Type B pancreatic cell (in vitro differentiated cells): ENCODE results near the gene LTK. TPM values are rescaled to one million over a fixed set of nuclear protein-coding genes. Genes with fewer than 3 reads are reported as not detected.
A peak's percentile ranks its signal among the peaks of the same experiment; 100 is the strongest.

Experiments used
- DNase-seq: peaks from one replicate; pipeline ENCODE4 v3.0.0; 2021; ENCODE audit warnings: mixed read lengths; ENCODE audit not compliant: unreplicated experiment; ENCODE audit errors: extremely low spot score
- H3K27ac Mint-ChIP-seq: 2 replicates; pipeline ENCODE4 v1.8.0; 2021; ENCODE audit warnings: mild to moderate bottlenecking, mixed read lengths
- H3K27me3 Mint-ChIP-seq: 2 replicates; pipeline ENCODE4 v1.8.0; 2021; ENCODE audit warnings: mixed read lengths
- H3K36me3 Mint-ChIP-seq: 2 replicates; pipeline ENCODE4 v1.8.0; 2021; ENCODE audit warnings: mixed read lengths
- H3K4me1 Mint-ChIP-seq: one replicate; pipeline ENCODE4 v1.8.0; 2021; ENCODE audit warnings: mixed read lengths; ENCODE audit not compliant: unreplicated experiment
- H3K4me3 Mint-ChIP-seq: 2 replicates; pipeline ENCODE4 v1.8.0; 2021; ENCODE audit warnings: mild to moderate bottlenecking, mixed read lengths
- H3K9me3 Mint-ChIP-seq: 2 replicates; pipeline ENCODE4 v1.8.0; 2021; ENCODE audit warnings: mixed read lengths
- long read RNA-seq: library from polyadenylated mRNA; unstranded; transcript quantifications from one replicate; pipeline ENCODE4 v2.0.0, GENCODE V29; 2020
- total RNA-seq: library from RNA; stranded (reverse); gene quantifications from 2 replicates; pipeline ENCODE4 v1.2.1, GENCODE V29; 2021; ENCODE audit warnings: low replicate concordance
- TF ChIP-seq, protein P1 (sequence below): fragments of 200-600 bp; sonication (generic); conservative IDR thresholded peaks from 2 replicates; pipeline ENCODE4 v1.5.0; 2021; ENCODE audit warnings: antibody characterized with exemption, mild to moderate bottlenecking

LTK gene
- total RNA-seq, result 0.51 and 0.55 TPM in 2 replicates
- long read RNA-seq, result 0 reads

- Mint-ChIP-seq H3K4me3 (peak within 1 kb of the TSS; percentile 82), H3K36me3 (peaks cover 16% of the 10 kb centered on the region), H3K27ac (peak within 1 kb of the TSS; percentile 36), H3K9me3 (no peaks in the 10 kb centered on the region), H3K4me1 (peaks cover 4% of the 10 kb centered on the region), H3K27me3 (peaks cover 48% of the 10 kb centered on the region)
- TF ChIP-seq, protein P1, sequence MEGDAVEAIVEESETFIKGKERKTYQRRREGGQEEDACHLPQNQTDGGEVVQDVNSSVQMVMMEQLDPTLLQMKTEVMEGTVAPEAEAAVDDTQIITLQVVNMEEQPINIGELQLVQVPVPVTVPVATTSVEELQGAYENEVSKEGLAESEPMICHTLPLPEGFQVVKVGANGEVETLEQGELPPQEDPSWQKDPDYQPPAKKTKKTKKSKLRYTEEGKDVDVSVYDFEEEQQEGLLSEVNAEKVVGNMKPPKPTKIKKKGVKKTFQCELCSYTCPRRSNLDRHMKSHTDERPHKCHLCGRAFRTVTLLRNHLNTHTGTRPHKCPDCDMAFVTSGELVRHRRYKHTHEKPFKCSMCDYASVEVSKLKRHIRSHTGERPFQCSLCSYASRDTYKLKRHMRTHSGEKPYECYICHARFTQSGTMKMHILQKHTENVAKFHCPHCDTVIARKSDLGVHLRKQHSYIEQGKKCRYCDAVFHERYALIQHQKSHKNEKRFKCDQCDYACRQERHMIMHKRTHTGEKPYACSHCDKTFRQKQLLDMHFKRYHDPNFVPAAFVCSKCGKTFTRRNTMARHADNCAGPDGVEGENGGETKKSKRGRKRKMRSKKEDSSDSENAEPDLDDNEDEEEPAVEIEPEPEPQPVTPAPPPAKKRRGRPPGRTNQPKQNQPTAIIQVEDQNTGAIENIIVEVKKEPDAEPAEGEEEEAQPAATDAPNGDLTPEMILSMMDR, result no peak
- no peak for DNase-seq
Observed at GRCh38 chr15:41513506-41514227, at the start of gene LTK. TSS of gene LTK (minus strand) at chr15:41513827. CDS start at chr15:41513709, 118 bp downstream.

DNA sequence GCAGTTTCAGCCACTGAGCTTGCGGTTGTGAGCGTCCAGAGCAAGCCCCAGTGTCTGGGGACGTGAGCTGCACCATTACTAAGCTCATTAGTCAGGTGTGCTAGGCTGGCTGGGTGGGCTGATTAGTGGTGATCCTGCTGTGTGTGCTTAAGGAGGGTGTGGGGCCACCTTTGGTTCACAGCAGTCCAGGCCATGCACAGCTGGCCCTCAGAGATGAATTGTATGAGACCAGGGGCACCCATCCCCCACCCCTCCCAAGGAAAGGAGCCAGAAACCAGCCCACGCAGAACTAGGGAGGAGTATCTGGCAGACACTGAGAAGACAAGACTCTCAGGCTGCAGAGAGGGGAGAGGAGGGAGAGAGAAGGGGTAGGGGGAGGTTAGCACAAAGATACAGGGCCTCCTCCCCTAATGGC is 49.2 kb upstream of the LTK start:
- peak overlapping the region; percentile 60 for H3K27ac Mint-ChIP-seq
- TF ChIP-seq, protein P1, result no peak
- no peaks in the 10 kb centered on the region for H3K36me3 Mint-ChIP-seq
- H3K4me3 Mint-ChIP-seq, result peak overlapping the region; percentile 8
- peaks cover 65% of the 10 kb centered on the region for H3K4me1 Mint-ChIP-seq
- no peak for DNase-seq
- peaks cover 6% of the 10 kb centered on the region for H3K27me3 Mint-ChIP-seq
- no peaks in the 10 kb centered on the region for H3K9me3 Mint-ChIP-seq

- H3K9me3 Mint-ChIP-seq, result no peaks in the 10 kb centered on the region
- peak overlapping the region; percentile 60 for H3K27ac Mint-ChIP-seq
- TF ChIP-seq, protein P1, result no peak
- no peaks in the 10 kb centered on the region for H3K36me3 Mint-ChIP-seq
- H3K4me3 Mint-ChIP-seq, result peak overlapping the region; percentile 41
- H3K4me1 Mint-ChIP-seq, result peaks cover 63% of the 10 kb centered on the region
- no peak for DNase-seq
- peaks cover 6% of the 10 kb centered on the region for H3K27me3 Mint-ChIP-seq
Observed at GRCh38 chr15:41562244-41562643, 48.6 kb upstream of the LTK start.

DNA sequence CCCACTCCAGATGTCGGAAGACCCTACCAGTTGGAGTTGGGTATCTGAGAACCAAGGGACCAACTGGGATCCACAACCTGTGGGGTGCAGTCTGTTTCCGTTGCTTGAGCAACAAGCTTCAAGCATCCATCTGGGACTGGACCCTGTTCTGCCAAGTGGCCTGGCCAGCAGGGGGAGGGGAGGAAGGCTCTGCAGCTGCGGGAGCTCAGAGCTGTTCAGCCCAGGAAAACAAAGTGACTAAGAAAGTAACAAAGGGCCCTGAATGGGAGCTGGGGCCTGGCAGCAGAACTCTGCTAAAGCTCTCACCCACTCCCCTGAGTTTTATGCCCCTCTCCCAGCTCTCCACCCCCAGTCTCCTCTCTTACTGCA is 48.1 kb upstream of the LTK start:
- no peak for DNase-seq
- Mint-ChIP-seq H3K36me3 (no peaks in the 10 kb centered on the region), H3K27me3 (peaks cover 6% of the 10 kb centered on the region), H3K4me1 (peaks cover 59% of the 10 kb centered on the region), H3K27ac (peak overlapping the region; percentile 60), H3K9me3 (no peaks in the 10 kb centered on the region), H3K4me3 (peak overlapping the region; percentile 41)
- TF ChIP-seq, protein P1, result peak; percentile 53

- TF ChIP-seq, protein P1, result no peak
- H3K36me3 Mint-ChIP-seq, result no peaks in the 10 kb centered on the region
- H3K9me3 Mint-ChIP-seq, result no peaks in the 10 kb centered on the region
- H3K4me3 Mint-ChIP-seq, result peak overlapping the region; percentile 87
- no peak for DNase-seq
- H3K4me1 Mint-ChIP-seq, result peaks cover 54% of the 10 kb centered on the region
- no peak overlapping the region for H3K27ac Mint-ChIP-seq
- peaks cover 6% of the 10 kb centered on the region for H3K27me3 Mint-ChIP-seq
Observed at GRCh38 chr15:41561104-41561776, 47.6 kb upstream of the LTK start.
